MCF 10A (cell line): ENCODE measurements around the gene IBA57. TPM values are rescaled to one million over a fixed set of nuclear protein-coding genes. Genes with fewer than 3 reads are reported as not detected.

Source experiments
- BruUV-seq: library from RNA; stranded (reverse); fragments of 400-500 nt; replicated peaks from 2 replicates; lab custom pipeline; 2021; lab: Mats Ljungman, UMichigan
- CTCF ChIA-PET: fragments of 300-600 bp; sonication (Branson Sonifier 250); formaldehyde crosslinking; extraction: SDS; loops from one replicate; lab custom pipeline; 2021; ENCODE audit warnings: antibody characterized with exemption, inconsistent platforms; lab: Yijun Ruan, JAX
- POLR2A ChIA-PET: fragments of 300-600, 350-650 bp; sonication (Branson Sonifier 250); formaldehyde crosslinking; extraction: SDS; loops from one replicate; lab custom pipeline; 2020; ENCODE audit warnings: antibody characterized with exemption, inconsistent platforms; lab: Yijun Ruan, JAX
- DNase-seq: peaks from one replicate; pipeline ENCODE4 v3.0.0-alpha.2; 2018; ENCODE audit not compliant: unreplicated experiment
- H3K27ac Mint-ChIP-seq: one replicate; pipeline ENCODE4 v1.8.0; 2022; ENCODE audit warnings: mild to moderate bottlenecking, low read depth, mixed read lengths; ENCODE audit not compliant: unreplicated experiment
- H3K27me3 Mint-ChIP-seq: one replicate; pipeline ENCODE4 v1.8.0; 2022; ENCODE audit warnings: mixed read lengths; ENCODE audit not compliant: insufficient read depth, unreplicated experiment
- H3K36me3 Mint-ChIP-seq: one replicate; pipeline ENCODE4 v1.8.0; 2022; ENCODE audit warnings: mild to moderate bottlenecking, moderate library complexity, mixed read lengths; ENCODE audit not compliant: insufficient read depth, unreplicated experiment
- H3K4me1 Mint-ChIP-seq: one replicate; pipeline ENCODE4 v1.8.0; 2022; ENCODE audit warnings: mixed read lengths; ENCODE audit not compliant: insufficient read depth, unreplicated experiment
- H3K4me3 Mint-ChIP-seq: one replicate; pipeline ENCODE4 v1.8.0; 2022; ENCODE audit warnings: mild to moderate bottlenecking, moderate library complexity, mixed read lengths; ENCODE audit not compliant: unreplicated experiment
- H3K9me3 Mint-ChIP-seq: one replicate; pipeline ENCODE4 v1.8.0; 2022; ENCODE audit warnings: mixed read lengths; ENCODE audit not compliant: unreplicated experiment
- intact Hi-C: fragments of 100-400 bp; cut with micrococcal nuclease; formaldehyde crosslinking; loops from 2 replicates; pipeline ENCODE4 v1.14.1; 2022
- total RNA-seq: library from RNA; stranded (reverse); gene quantifications from 2 replicates; pipeline ENCODE4 v1.2.3, GENCODE V29; 2022
- TF ChIP-seq, protein P1 (sequence below): fragments of 200-600 bp; IDR thresholded peaks from one replicate; pipeline ENCODE4 v1.8.0; 2022; ENCODE audit warnings: antibody characterized with exemption, mild to moderate bottlenecking; ENCODE audit not compliant: unreplicated experiment

The IBA57 gene
- total RNA-seq, 1 experiment from 2014 or later: 16.5 TPM

DNA sequence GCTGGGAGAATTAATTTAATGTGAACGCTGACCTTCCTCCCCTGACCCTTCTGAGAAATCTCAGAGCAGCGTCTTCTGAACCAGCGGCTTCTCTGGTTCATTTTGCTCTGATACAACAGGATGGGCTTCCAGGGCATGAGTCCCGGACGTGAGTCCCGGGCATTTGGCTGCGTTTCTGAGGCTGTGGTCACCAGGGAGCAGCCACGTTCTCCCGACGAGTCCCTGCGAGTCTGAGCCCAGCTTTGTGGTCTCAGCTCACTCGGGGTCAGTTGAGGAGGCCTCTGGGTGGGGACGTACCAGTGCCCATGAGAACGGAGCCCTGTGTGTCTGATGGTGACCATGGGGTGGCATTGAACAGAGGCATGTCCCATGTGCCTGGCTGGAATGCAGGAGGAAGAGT is 24.6 kb downstream of the IBA57 start:
- Mint-ChIP-seq H3K9me3 (peaks cover 16% of the 10 kb centered on the region), H3K27me3 (no peaks in the 10 kb centered on the region), H3K4me1 (no peaks in the 10 kb centered on the region), H3K36me3 (no peaks in the 10 kb centered on the region), H3K4me3 (no peak overlapping the region), H3K27ac (no peak overlapping the region)
- POLR2A ChIA-PET: interaction anchor here (0.6 to 1.0 kb wide), 2 partner anchors 232 to 267 kb away, joined by 3 read pairs; a partner anchor contains a TSS
- no peak for DNase-seq
- TF ChIP-seq, protein P1, sequence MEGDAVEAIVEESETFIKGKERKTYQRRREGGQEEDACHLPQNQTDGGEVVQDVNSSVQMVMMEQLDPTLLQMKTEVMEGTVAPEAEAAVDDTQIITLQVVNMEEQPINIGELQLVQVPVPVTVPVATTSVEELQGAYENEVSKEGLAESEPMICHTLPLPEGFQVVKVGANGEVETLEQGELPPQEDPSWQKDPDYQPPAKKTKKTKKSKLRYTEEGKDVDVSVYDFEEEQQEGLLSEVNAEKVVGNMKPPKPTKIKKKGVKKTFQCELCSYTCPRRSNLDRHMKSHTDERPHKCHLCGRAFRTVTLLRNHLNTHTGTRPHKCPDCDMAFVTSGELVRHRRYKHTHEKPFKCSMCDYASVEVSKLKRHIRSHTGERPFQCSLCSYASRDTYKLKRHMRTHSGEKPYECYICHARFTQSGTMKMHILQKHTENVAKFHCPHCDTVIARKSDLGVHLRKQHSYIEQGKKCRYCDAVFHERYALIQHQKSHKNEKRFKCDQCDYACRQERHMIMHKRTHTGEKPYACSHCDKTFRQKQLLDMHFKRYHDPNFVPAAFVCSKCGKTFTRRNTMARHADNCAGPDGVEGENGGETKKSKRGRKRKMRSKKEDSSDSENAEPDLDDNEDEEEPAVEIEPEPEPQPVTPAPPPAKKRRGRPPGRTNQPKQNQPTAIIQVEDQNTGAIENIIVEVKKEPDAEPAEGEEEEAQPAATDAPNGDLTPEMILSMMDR: no peak
- CTCF ChIA-PET: interaction anchor here (1.8 kb wide), 1 partner anchor 60 kb away, joined by 5 read pairs; no protein-coding TSS in a partner anchor
- intact Hi-C loops: loop anchor here (10.0 kb wide), 1 partner anchor 705 kb away; no protein-coding TSS in a partner anchor
- BruUV-seq: no TSS peak

DNA sequence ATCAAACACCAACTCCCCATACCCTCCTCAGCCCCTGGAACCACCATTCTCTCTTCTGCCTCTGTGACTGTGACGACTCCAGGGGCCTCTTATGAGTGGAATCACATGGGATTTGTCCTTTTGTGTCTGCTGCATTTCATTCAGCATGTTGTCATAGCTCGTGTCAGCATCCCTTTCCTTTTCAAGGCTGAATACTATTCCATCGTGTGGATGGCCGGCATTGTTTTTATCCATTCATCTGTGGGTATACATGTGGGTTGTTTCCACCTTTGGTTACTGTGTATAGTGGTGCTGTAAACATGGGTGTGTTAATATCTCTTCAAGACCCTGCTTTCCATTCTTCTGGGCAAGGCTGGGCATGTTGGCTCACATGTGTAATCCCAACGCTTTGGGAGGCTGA is 25.2 kb downstream of the IBA57 start:
- Mint-ChIP-seq H3K4me1 (no peaks in the 10 kb centered on the region), H3K36me3 (no peaks in the 10 kb centered on the region), H3K27ac (no peak overlapping the region), H3K27me3 (no peaks in the 10 kb centered on the region), H3K9me3 (peaks cover 16% of the 10 kb centered on the region), H3K4me3 (no peak overlapping the region)
- ChIA-PET CTCF (interaction anchor here (0.7 to 0.8 kb wide), 2 partner anchors 9 to 193 kb away, joined by 3 read pairs; no protein-coding TSS in a partner anchor), POLR2A (interaction anchor here (0.6 to 1.0 kb wide), 2 partner anchors 231 to 267 kb away, joined by 3 read pairs; a partner anchor contains a TSS)
- TF ChIP-seq, protein P1: no peak
- no peak for DNase-seq
- BruUV-seq: no TSS peak
- intact Hi-C loops: loop anchor here (1.0 to 10.0 kb wide), 2 partner anchors 59 to 706 kb away; no protein-coding TSS in a partner anchor

DNA sequence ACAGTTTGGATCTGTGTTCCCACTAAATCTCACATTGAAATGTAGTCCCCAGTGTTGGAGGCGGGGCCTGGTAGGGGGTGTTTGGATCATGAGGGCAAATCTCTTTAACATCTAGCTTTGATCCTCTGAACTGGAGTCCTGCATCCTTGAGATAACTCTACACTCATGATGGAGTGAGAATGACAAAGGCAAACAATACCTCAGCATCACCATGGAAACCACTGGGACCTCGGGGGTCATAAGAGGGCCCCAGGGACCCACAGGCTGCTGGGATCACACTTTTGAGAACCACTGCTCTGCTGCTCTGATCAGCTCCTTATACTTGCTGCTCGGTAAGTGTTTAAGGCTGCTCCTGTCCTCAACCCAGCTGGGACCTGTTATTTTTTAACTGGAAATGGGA is 28.8 kb downstream of the IBA57 start:
- ChIA-PET CTCF (interaction anchor here (1.5 kb wide), 1 partner anchor 20 kb away, joined by 4 read pairs; no protein-coding TSS in a partner anchor), POLR2A (interaction anchor here (0.5 to 0.7 kb wide), 3 partner anchors 10 to 54 kb away, joined by 3 to 4 read pairs (median 3); no protein-coding TSS in a partner anchor)
- Mint-ChIP-seq H3K36me3 (peaks cover 4% of the 10 kb centered on the region), H3K4me3 (no peak overlapping the region), H3K27ac (no peak overlapping the region), H3K9me3 (peaks cover 23% of the 10 kb centered on the region), H3K4me1 (no peaks in the 10 kb centered on the region), H3K27me3 (no peaks in the 10 kb centered on the region)
- BruUV-seq: no TSS peak
- TF ChIP-seq, protein P1: no peak
- no peak for DNase-seq
- intact Hi-C loops: loop anchor here (10.0 kb wide), 1 partner anchor 710 kb away; no protein-coding TSS in a partner anchor

DNA sequence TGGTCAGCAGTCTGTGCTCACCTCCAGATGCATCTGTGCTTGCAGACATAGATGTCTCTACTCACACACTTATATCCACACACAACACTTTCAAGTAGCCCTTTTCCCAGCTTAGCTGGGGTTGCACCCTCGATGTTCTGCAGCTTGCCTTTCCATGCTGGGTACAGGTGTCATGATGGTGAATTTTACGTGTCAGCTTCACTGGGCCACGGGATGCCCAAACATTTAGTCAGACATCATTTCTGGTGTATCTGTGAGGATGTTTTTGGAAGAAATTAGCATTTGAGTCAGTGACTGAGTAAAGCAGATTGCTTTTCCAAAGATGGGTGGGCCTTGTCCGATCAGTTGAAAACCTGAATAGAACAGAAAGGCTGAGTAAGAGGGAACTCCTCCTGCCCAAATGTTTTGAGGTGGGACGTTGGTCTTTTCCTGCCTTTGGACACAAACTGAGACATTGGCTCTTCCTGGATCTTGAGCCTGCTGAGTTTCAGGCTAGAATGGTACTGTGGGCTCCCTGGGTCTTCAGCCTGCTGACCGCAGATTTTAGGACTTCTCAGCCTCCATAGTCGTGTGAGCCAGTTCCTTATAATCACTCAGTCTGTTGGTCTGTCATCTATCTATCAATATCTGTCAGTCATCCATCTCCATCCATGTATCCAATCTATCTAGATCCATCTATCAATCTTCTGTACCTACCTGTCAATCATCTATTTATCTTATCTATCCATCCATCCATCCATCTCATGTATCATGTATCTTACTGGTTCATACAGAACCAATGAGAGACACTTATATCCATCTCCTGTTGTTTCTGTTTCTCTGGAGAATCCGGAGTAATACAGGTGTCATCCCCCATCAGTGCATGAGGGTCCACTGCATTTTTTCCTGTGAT is 29.6 kb downstream of the IBA57 start:
- BruUV-seq: no TSS peak
- Mint-ChIP-seq H3K9me3 (peaks cover 30% of the 10 kb centered on the region), H3K36me3 (peaks cover 4% of the 10 kb centered on the region), H3K27ac (no peak overlapping the region), H3K4me3 (no peak overlapping the region), H3K4me1 (no peaks in the 10 kb centered on the region), H3K27me3 (no peaks in the 10 kb centered on the region)
- TF ChIP-seq, protein P1: no peak
- POLR2A ChIA-PET: interaction anchor here (0.5 to 0.7 kb wide), 2 partner anchors 20 to 54 kb away, joined by 3 to 4 read pairs; no protein-coding TSS in a partner anchor
- CTCF ChIA-PET: interaction anchor here (1.5 kb wide), 1 partner anchor 19 kb away, joined by 4 read pairs; no protein-coding TSS in a partner anchor
- intact Hi-C loops: loop anchor here (10.0 kb wide), 1 partner anchor 710 kb away; no protein-coding TSS in a partner anchor
- DNase-seq: no peak
